Stomach (tissue), 9 donors: ENCODE measurements around the gene B4GALNT4. TPM values are rescaled to one million over a fixed set of nuclear protein-coding genes. Genes with fewer than 3 reads are reported as not detected.

Source experiments
- DNase-seq, 2 donors: peaks; one replicate each; pipeline versions ENCODE4 v3.0.0 to v3.0.0-alpha.2; 2013 to 2019
- H3K27ac ChIP-seq, 5 donors: fragments of 200-600 bp in 4 of 5; sonication (generic) in 4 of 5; one replicate each; pipeline ENCODE4 v1.5.1; 2013 to 2019; ENCODE audit warnings: mild to moderate bottlenecking in 1 of 5, moderate library complexity in 1 of 5
- H3K27me3 ChIP-seq, 3 donors: fragments of 200-600 bp; sonication (generic); one replicate each; pipeline ENCODE4 v1.5.1; 2017 to 2019; ENCODE audit warnings: mixed run types in 1 of 3
- H3K36me3 ChIP-seq, 4 donors: fragments of 200-600 bp; sonication (generic); 1 replicate in 3 of 4; 2 replicates in 1 of 4; pipeline ENCODE4 v1.5.1; 2016 to 2019
- H3K4me1 ChIP-seq, 4 donors: fragments of 200-600 bp; sonication (generic); one replicate each; pipeline ENCODE4 v1.5.1; 2016 to 2019
- H3K4me3 ChIP-seq, 4 donors: fragments of 200-600 bp; sonication (generic) in 3 of 4; one replicate each; pipeline ENCODE4 v1.5.1; 2016 to 2019; ENCODE audit warnings: mild to moderate bottlenecking in 1 of 4
- H3K9me3 ChIP-seq, 4 donors: fragments of 200-600 bp; sonication (generic); one replicate each; pipeline ENCODE4 v1.5.1; 2016 to 2019
- CTCF ChIP-seq, 7 experiments: fragments of 450-650 bp in 4 of 7; fragments of 200-600 bp in 3 of 7; sonication (generic) in 3 of 7; IDR thresholded peaks; one replicate each; pipeline ENCODE4 v1.5.1; 2016 to 2019; ENCODE audit warnings: antibody characterized with exemption in 7 of 7, control low read depth in 2 of 7, mild to moderate bottlenecking in 1 of 7
- EP300 ChIP-seq: sonication (generic); formaldehyde crosslinking; IDR thresholded peaks from one replicate; pipeline ENCODE4 v1.6.1; 2017; ENCODE audit warnings: antibody characterized with exemption
- POLR2A ChIP-seq, 4 donors: fragments of 450-650 bp; IDR thresholded peaks; one replicate each; pipeline ENCODE4 v1.6.1; 2016; ENCODE audit warnings: antibody characterized with exemption in 4 of 4, control low read depth in 2 of 4, mild to moderate bottlenecking in 1 of 4, moderate library complexity in 1 of 4
- POLR2AphosphoS5 ChIP-seq, 3 donors: sonication (generic); formaldehyde crosslinking; IDR thresholded peaks; one replicate each; pipeline ENCODE4 v1.6.1; 2016; ENCODE audit warnings: antibody characterized with exemption in 3 of 3
- WGBS, 5 donors: extraction: QIAGEN DNeasy Blood & Tissue Kit in 3 of 5; methylation state at CpG; one replicate each; pipeline versions ENCODE4 v1.1.5 to v1.1.7; 2013 to 2018; 5-methylcytosine and 5-hydroxymethylcytosine counted together
- intact Hi-C: fragments of 100-400 bp; cut with DNase I; formaldehyde crosslinking; loops from one replicate; pipeline ENCODE4 v1.15.1; 2023; ENCODE audit warnings: low total_unique reads
- polyA plus RNA-seq, 3 donors: library from polyadenylated mRNA; stranded (reverse); fragments of 200-250 nt; gene quantifications; one replicate each; pipeline ENCODE4 v1.2.3, GENCODE V29; 2013
- total RNA-seq, 5 donors: library from RNA; depleted of rRNA; stranded (reverse); fragments of >200 nt; gene quantifications; one replicate each; pipeline versions ENCODE4 v1.1.0 to v1.2.3, GENCODE V29; 2014 to 2016
- donor health status: healthy with polysubstance abuse.
- donor health status: Bipolar disorder and iron deficiency.
- donor health status: healthy.

Gene B4GALNT4
- total and polyA plus RNA-seq, 8 donors = 0.45 to 8.8 (median 4.3) TPM; not detected in 2

GRCh38 chr11:403021-403760 is 33.9 kb downstream of the B4GALNT4 start:
- no peak for DNase-seq
- Histone ChIP-seq H3K36me3 (peaks cover 0 to 42% (median 22%) of the 10 kb centered on the region in 4 donors), H3K27me3 (peaks cover 0 to 27% (median 10%) of the 10 kb centered on the region in 3 donors), H3K9me3 (no peaks in the 10 kb centered on the region), H3K4me1 (peaks cover 16 to 32% (median 27%) of the 10 kb centered on the region in 4 donors), H3K4me3 (no peak overlapping the region), H3K27ac (no peak overlapping the region)
- WGBS, 5 donors = 76 to 94% (median 88%) methylated on average over 22 to 55 of the region's 55 CpGs
- TF ChIP-seq POLR2AphosphoS5 (IDR thresholded peaks at IDR 0.05) (no peak), EP300 (no peak), POLR2A (IDR thresholded peaks at IDR 0.05) (no peak), CTCF (IDR thresholded peaks at IDR 0.05) (no peak)
- intact Hi-C loops = no loop called here

GRCh38 chr11:403761-404431 is 34.6 kb downstream of the B4GALNT4 start:
- Histone ChIP-seq H3K9me3 (no peaks in the 10 kb centered on the region), H3K36me3 (peaks cover 0 to 39% (median 20%) of the 10 kb centered on the region in 4 donors), H3K27ac (no peak overlapping the region), H3K27me3 (peaks cover 0 to 24% (median 10%) of the 10 kb centered on the region in 3 donors), H3K4me1 (peaks cover 16 to 32% (median 27%) of the 10 kb centered on the region in 4 donors), H3K4me3 (no peak overlapping the region)
- TF ChIP-seq CTCF (IDR thresholded peaks at IDR 0.05) (no peak), POLR2AphosphoS5 (IDR thresholded peaks at IDR 0.05) (no peak), EP300 (no peak), POLR2A (IDR thresholded peaks at IDR 0.05) (no peak)
- no peak for DNase-seq
- intact Hi-C loops = no loop called here
- WGBS, 5 donors = 88 to 93% (median 90%) methylated on average over 25 to 27 of the region's 27 CpGs

- H3K4me1 ChIP-seq = peaks cover 16 to 32% (median 27%) of the 10 kb centered on the region in 4 donors
- no peak for DNase-seq
- H3K4me3 ChIP-seq = no peak overlapping the region
- 89 to 93% (median 91%) methylated on average over 11 to 14 of the region's 14 CpGs for WGBS, 5 donors
- no peak overlapping the region for H3K27ac ChIP-seq
- TF ChIP-seq CTCF (IDR thresholded peaks at IDR 0.05) = no peak
- TF ChIP-seq POLR2AphosphoS5 (IDR thresholded peaks at IDR 0.05) = no peak
- TF ChIP-seq POLR2A (IDR thresholded peaks at IDR 0.05) = no peak
- no peak for TF ChIP-seq EP300
- intact Hi-C loops = no loop called here
- H3K36me3 ChIP-seq = peaks cover 0 to 34% (median 19%) of the 10 kb centered on the region in 4 donors
- no peaks in the 10 kb centered on the region for H3K9me3 ChIP-seq
- H3K27me3 ChIP-seq = peaks cover 0 to 16% (median 8%) of the 10 kb centered on the region in 3 donors
These were observed 35.4 kb downstream of the B4GALNT4 start for GRCh38 chr11:404551-405264.

GRCh38 chr11:405323-405953 is 36.1 kb downstream of the B4GALNT4 start:
- peak; percentile 40 to 64 for DNase-seq
- intact Hi-C loops = no loop called here
- H3K27ac ChIP-seq = peak overlapping the region in 2 of 5 donors; percentile 71 to 80

More at GRCh38 chr11:405323-405953, 36.1 kb downstream of the B4GALNT4 start:
- peaks cover 0 to 9% (median under 1%) of the 10 kb centered on the region in 3 donors for H3K27me3 ChIP-seq
- peaks cover 0 to 28% (median 12%) of the 10 kb centered on the region in 4 donors for H3K36me3 ChIP-seq
- H3K4me1 ChIP-seq = peaks cover 16 to 31% (median 23%) of the 10 kb centered on the region in 4 donors
- TF ChIP-seq POLR2A (IDR thresholded peaks at IDR 0.05) (no peak), CTCF (IDR thresholded peaks at IDR 0.05) (no peak), EP300 (no peak)
- H3K9me3 ChIP-seq = no peaks in the 10 kb centered on the region
- 38 to 65% (median 60%) methylated on average over 11 to 17 of the region's 17 CpGs for WGBS, 5 donors
- peak overlapping the region in 2 of 4 donors; percentile 52 to 66 for H3K4me3 ChIP-seq
